ENCODE data around the gene KLRF2. TPM values are rescaled to one million over a fixed set of nuclear protein-coding genes. Genes with fewer than 3 reads are reported as not detected.

The KLRF2 gene
- polyA plus RNA-seq, 3 donors = not detected

GRCh38 chr12:9868311-9868801 is 12.9 kb upstream of the KLRF2 start:
- Histone ChIP-seq H3K4me2 (replicated peaks; ENCODE audit: extremely low read depth, low read length, poor library complexity, severe bottlenecking) (peak overlapping the region; percentile 73), H2AFZ (ENCODE audit: insufficient read depth, low read depth, low read length, poor library complexity, severe bottlenecking) (no peak overlapping the region), H3K36me3 (replicated peaks in 1 of 2; ENCODE audit: control insufficient read depth in 1 of 2, insufficient read depth in 2 of 2, low read length in 2 of 2) (peaks cover 0 to 11% of the 10 kb centered on the region in 2 donors), H3K9me3 (replicated peaks in 1 of 2; ENCODE audit: control insufficient read depth in 1 of 2, insufficient read depth in 1 of 2, low read length in 2 of 2) (peaks cover 0 to 7% of the 10 kb centered on the region in 2 donors), H4K20me1 (ENCODE audit: insufficient read depth, low read length) (peaks cover 41% of the 10 kb centered on the region), H3K27ac (ENCODE audit: low read depth in 1 of 2, low read length in 2 of 2) (peak overlapping the region in 1 of 2 donors; percentile 94), H3K4me3 (replicated peaks in 1 of 3; ENCODE audit: low read depth in 2 of 3, low read length in 3 of 3) (peak overlapping the region; percentile 81 to 100 (median 83)), H3K4me1 (ENCODE audit: control insufficient read depth in 1 of 2, insufficient read depth in 2 of 2, low read length in 2 of 2) (peaks cover 17 to 28% of the 10 kb centered on the region in 2 donors), H3K27me3 (ENCODE audit: control insufficient read depth in 2 of 2, insufficient read depth in 2 of 2, low read length in 2 of 2) (no peaks in the 10 kb centered on the region), H3K79me2 (ENCODE audit: insufficient read depth, low read length) (peaks cover 58% of the 10 kb centered on the region), H3K9ac (ENCODE audit: insufficient read depth, low read length, poor library complexity, severe bottlenecking) (peak overlapping the region; percentile 79)
- H3K9me3 Mint-ChIP-seq = peaks cover 10 to 15% (median 12%) of the 10 kb centered on the region in 7 donors
- peaks cover 34% of the 10 kb centered on the region for H3K4me1 Mint-ChIP-seq
- peak in 1 of 3 donors; percentile 23 for DNase-seq
- peak overlapping the region; percentile 68 to 99 (median 96) for H3K27ac Mint-ChIP-seq
- H3K4me3 Mint-ChIP-seq = peak overlapping the region; percentile 83 to 91
- H3K27me3 Mint-ChIP-seq (ENCODE audit: low read depth in 3 of 3) = no peaks in the 10 kb centered on the region
- peaks cover 15 to 17% of the 10 kb centered on the region in 2 donors for H3K36me3 Mint-ChIP-seq
- no CpG with 5 or more reads among the region's 11 CpGs for WGBS (ENCODE audit: insufficient coverage)
- intact Hi-C loops (cut with micrococcal nuclease) = loop anchor here in 1 of 2 donors (10.0 kb wide), 2 partner anchors 76 to 346 kb away; partner anchors contain the start of gene GABARAPL1
- no peak for TF ChIP-seq CTCF (IDR thresholded peaks at IDR 0.05)

- H3K27me3 ChIP-seq (ENCODE audit: control insufficient read depth in 2 of 2, insufficient read depth in 2 of 2, low read length in 2 of 2) = no peaks in the 10 kb centered on the region
- H3K4me1 ChIP-seq (ENCODE audit: control insufficient read depth in 1 of 2, insufficient read depth in 2 of 2, low read length in 2 of 2) = peaks cover 17 to 28% of the 10 kb centered on the region in 2 donors
- intact Hi-C loops (cut with micrococcal nuclease) = loop anchor here in 1 of 2 donors (10.0 kb wide), 2 partner anchors 76 to 346 kb away; partner anchors contain the start of gene GABARAPL1
- H3K4me2 ChIP-seq (replicated peaks; ENCODE audit: extremely low read depth, low read length, poor library complexity, severe bottlenecking) = peak overlapping the region; percentile 73
- TF ChIP-seq CTCF (IDR thresholded peaks at IDR 0.05) = no peak
- peaks cover 0 to 5% of the 10 kb centered on the region in 2 donors for H3K36me3 ChIP-seq (replicated peaks in 1 of 2; ENCODE audit: control insufficient read depth in 1 of 2, insufficient read depth in 2 of 2, low read length in 2 of 2)
- no CpG with 5 or more reads among the region's 4 CpGs for WGBS (ENCODE audit: insufficient coverage)
- H3K27ac ChIP-seq (ENCODE audit: low read depth in 1 of 2, low read length in 2 of 2) = peak overlapping the region in 1 of 2 donors; percentile 94
- H3K4me3 ChIP-seq (replicated peaks in 1 of 3; ENCODE audit: low read depth in 2 of 3, low read length in 3 of 3) = peak overlapping the region; percentile 81 to 100 (median 83)
- H3K9me3 Mint-ChIP-seq = peaks cover 4 to 10% (median 6%) of the 10 kb centered on the region in 7 donors
- peaks cover 35% of the 10 kb centered on the region for H4K20me1 ChIP-seq (ENCODE audit: insufficient read depth, low read length)
- peaks cover 30% of the 10 kb centered on the region for H3K4me1 Mint-ChIP-seq
- H3K36me3 Mint-ChIP-seq = peaks cover 10 to 11% of the 10 kb centered on the region in 2 donors
- H3K79me2 ChIP-seq (ENCODE audit: insufficient read depth, low read length) = peaks cover 52% of the 10 kb centered on the region
- no peaks in the 10 kb centered on the region for H3K27me3 Mint-ChIP-seq (ENCODE audit: low read depth in 3 of 3)
- peak overlapping the region; percentile 68 to 99 (median 96) for H3K27ac Mint-ChIP-seq
- H3K9me3 ChIP-seq (replicated peaks in 1 of 2; ENCODE audit: control insufficient read depth in 1 of 2, insufficient read depth in 1 of 2, low read length in 2 of 2) = peaks cover 0 to 3% of the 10 kb centered on the region in 2 donors
- H3K4me3 Mint-ChIP-seq = peak overlapping the region; percentile 83 to 91
- DNase-seq = no peak
- peak overlapping the region; percentile 79 for H3K9ac ChIP-seq (ENCODE audit: insufficient read depth, low read length, poor library complexity, severe bottlenecking)
- no peak overlapping the region for H2AFZ ChIP-seq (ENCODE audit: insufficient read depth, low read depth, low read length, poor library complexity, severe bottlenecking)
Observed at GRCh38 chr12:9868951-9869306, 12.4 kb upstream of the KLRF2 start.

Data from CD14-positive monocyte (primary cell).